ENCODE measurements around the gene DDHD1.

Gene DDHD1

GRCh38 chr14:52988139-52988538, 165.0 kb downstream of the DDHD1 start:
- DNase-seq (ENCODE audit: low read depth): no peak
- no peak overlapping the region for H3K4me3 ChIP-seq (ENCODE audit: low read length)
- TF ChIP-seq, protein P1, sequence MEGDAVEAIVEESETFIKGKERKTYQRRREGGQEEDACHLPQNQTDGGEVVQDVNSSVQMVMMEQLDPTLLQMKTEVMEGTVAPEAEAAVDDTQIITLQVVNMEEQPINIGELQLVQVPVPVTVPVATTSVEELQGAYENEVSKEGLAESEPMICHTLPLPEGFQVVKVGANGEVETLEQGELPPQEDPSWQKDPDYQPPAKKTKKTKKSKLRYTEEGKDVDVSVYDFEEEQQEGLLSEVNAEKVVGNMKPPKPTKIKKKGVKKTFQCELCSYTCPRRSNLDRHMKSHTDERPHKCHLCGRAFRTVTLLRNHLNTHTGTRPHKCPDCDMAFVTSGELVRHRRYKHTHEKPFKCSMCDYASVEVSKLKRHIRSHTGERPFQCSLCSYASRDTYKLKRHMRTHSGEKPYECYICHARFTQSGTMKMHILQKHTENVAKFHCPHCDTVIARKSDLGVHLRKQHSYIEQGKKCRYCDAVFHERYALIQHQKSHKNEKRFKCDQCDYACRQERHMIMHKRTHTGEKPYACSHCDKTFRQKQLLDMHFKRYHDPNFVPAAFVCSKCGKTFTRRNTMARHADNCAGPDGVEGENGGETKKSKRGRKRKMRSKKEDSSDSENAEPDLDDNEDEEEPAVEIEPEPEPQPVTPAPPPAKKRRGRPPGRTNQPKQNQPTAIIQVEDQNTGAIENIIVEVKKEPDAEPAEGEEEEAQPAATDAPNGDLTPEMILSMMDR (conservative IDR thresholded peaks at IDR 0.05; ENCODE audit: low read length): no peak

- DNase-seq (ENCODE audit: low read depth): no peak
- TF ChIP-seq, protein P1 (conservative IDR thresholded peaks at IDR 0.05; ENCODE audit: low read length): no peak
- no peak overlapping the region for H3K4me3 ChIP-seq (ENCODE audit: low read length)
These were observed 165.6 kb downstream of the DDHD1 start for GRCh38 chr14:52987514-52987913.

DNA sequence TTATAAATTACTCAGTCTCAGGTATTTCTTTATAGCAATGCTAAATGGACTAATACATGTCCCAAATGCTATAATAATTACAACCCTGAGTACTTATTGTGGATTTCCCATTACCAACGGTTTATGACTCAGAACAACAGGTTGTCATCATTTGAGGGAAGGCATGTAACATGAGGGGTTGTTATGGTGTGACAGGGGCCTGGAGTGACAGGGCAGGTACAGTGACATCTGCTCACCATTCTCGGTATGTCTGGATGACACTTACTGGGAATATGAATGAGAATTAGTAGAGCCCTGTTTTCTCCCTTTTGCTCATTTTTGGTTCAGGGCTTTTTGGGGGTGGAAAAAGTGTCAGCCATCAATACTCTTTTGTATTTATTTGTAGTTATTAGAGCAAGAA, 166.1 kb downstream of the DDHD1 start:
- TF ChIP-seq, protein P1 (conservative IDR thresholded peaks at IDR 0.05; ENCODE audit: low read length): no peak
- no peak for DNase-seq (ENCODE audit: low read depth)
- H3K4me3 ChIP-seq (ENCODE audit: low read length): no peak overlapping the region
